Measurements from ENCODE around the gene DPH7. TPM values are rescaled to one million over a fixed set of nuclear protein-coding genes. Genes with fewer than 3 reads are reported as not detected.

The DPH7 gene
- total RNA-seq, 1 donor from 2014 or later: 35.3 TPM

GRCh38 chr9:137506274-137506673, 72.5 kb downstream of the DPH7 start:
- no peak for TF ChIP-seq CTCF (conservative IDR thresholded peaks at IDR 0.05; ENCODE audit: low read depth, low read length)
- no peak for DNase-seq (ENCODE audit: low read depth)

GRCh38 chr9:137505421-137506140, 73.1 kb downstream of the DPH7 start:
- TF ChIP-seq CTCF (conservative IDR thresholded peaks at IDR 0.05; ENCODE audit: low read depth, low read length): no peak
- DNase-seq (ENCODE audit: low read depth): no peak
- no peak overlapping the region for H3K4me3 ChIP-seq (ENCODE audit: low read depth, low read length)

More at GRCh38 chr9:137506274-137506673, 72.5 kb downstream of the DPH7 start:
- H3K4me3 ChIP-seq (ENCODE audit: low read depth, low read length): no peak overlapping the region

Other genes with a start within 250 kb of the DPH7 start
- gene EXD3, start 155.8 kb downstream of the DPH7 start, total RNA-seq: 4.1 and 29.2 TPM in 2 replicates
- 0.14 and 2.1 TPM in 2 replicates for gene NOXA1, start 155.5 kb downstream of the DPH7 start, total RNA-seq
- not detected in 2 replicates for gene ENTPD8, start 137.6 kb downstream of the DPH7 start, total RNA-seq
- gene NSMF, start 119.6 kb downstream of the DPH7 start, total RNA-seq: 33.2 and 62.7 TPM in 2 replicates
- under 0.01 and 0.06 TPM in 2 replicates for gene PNPLA7, start 28.5 kb downstream of the DPH7 start, total RNA-seq
- gene MRPL41, start 27.0 kb downstream of the DPH7 start, total RNA-seq: 110 and 125 TPM in 2 replicates
- 30.4 and 45.0 TPM in 2 replicates for gene ZMYND19, start 11.6 kb upstream of the DPH7 start, total RNA-seq
- 47.6 and 74.8 TPM in 2 replicates for gene ARRDC1, start 26.8 kb upstream of the DPH7 start, total RNA-seq
- gene EHMT1, start 40.1 kb upstream of the DPH7 start, total RNA-seq: 40.8 and 73.1 TPM in 2 replicates